ENCODE results near the gene WDR45. TPM values are rescaled to one million over a fixed set of nuclear protein-coding genes. Genes with fewer than 3 reads are reported as not detected.

WDR45 gene
- total and polyA plus RNA-seq, 10 donors = 49.3 to 123 (median 68.1) TPM

- no peaks in the 10 kb centered on the region for H3K27me3 ChIP-seq (replicated peaks in 1 of 7)
- DNase-seq = peak; percentile 94
These were observed 21.3 kb upstream of the WDR45 start for GRCh38 chrX:49100704-49101628.

GRCh38 chrX:49096419-49096818 lies 16.7 kb upstream of the WDR45 start:
- H3K36me3 ChIP-seq = no peaks in the 10 kb centered on the region
- H3K27ac ChIP-seq = no peak overlapping the region
- 91 to 100% (median 96%) methylated on average over 4 of the region's 4 CpGs for WGBS, 5 donors
- TF ChIP-seq POLR2AphosphoS5 (IDR thresholded peaks at IDR 0.05) (no peak), POLR2A (IDR thresholded peaks at IDR 0.05) (no peak), CTCF (IDR thresholded peaks at IDR 0.05 in 8 of 11, conservative IDR thresholded peaks at IDR 0.05 in 3 of 11) (no peak)
- no peak for DNase-seq
- peaks cover 0 to 10% (median 5%) of the 10 kb centered on the region in 6 donors for H3K4me1 ChIP-seq
- H3K27me3 ChIP-seq (replicated peaks in 1 of 7) = no peaks in the 10 kb centered on the region
- no peak overlapping the region for H3K4me3 ChIP-seq
- intact Hi-C loops (cut with DNase I; ENCODE audit: low total_unique reads) = no loop called here
- H3K9me3 ChIP-seq = no peaks in the 10 kb centered on the region

More at GRCh38 chrX:49100704-49101628, 21.3 kb upstream of the WDR45 start:
- H3K4me3 ChIP-seq = peak overlapping the region; percentile 40 to 77 (median 51)
- H3K4me1 ChIP-seq = peaks cover 0 to 16% (median 10%) of the 10 kb centered on the region in 6 donors
- TF ChIP-seq CTCF (IDR thresholded peaks at IDR 0.05 in 8 of 11, conservative IDR thresholded peaks at IDR 0.05 in 3 of 11) = no peak
- peak; percentile 92 to 94 (median 93) for TF ChIP-seq POLR2AphosphoS5 (IDR thresholded peaks at IDR 0.05)
- TF ChIP-seq POLR2A (IDR thresholded peaks at IDR 0.05) = peak in 2 of 3 donors; percentile 51 to 55
- 0 to 49% (median 1%) methylated on average over 2 to 74 of the region's 74 CpGs for WGBS, 5 donors
- peak overlapping the region; percentile 55 to 89 (median 78) for H3K27ac ChIP-seq
- no peaks in the 10 kb centered on the region for H3K36me3 ChIP-seq
- intact Hi-C loops (cut with DNase I; ENCODE audit: low total_unique reads) = no loop called here
- H3K9me3 ChIP-seq = no peaks in the 10 kb centered on the region

- TF ChIP-seq CTCF (IDR thresholded peaks at IDR 0.05 in 8 of 11, conservative IDR thresholded peaks at IDR 0.05 in 3 of 11) = no peak
- TF ChIP-seq POLR2A (IDR thresholded peaks at IDR 0.05) = no peak
- no peak for TF ChIP-seq POLR2AphosphoS5 (IDR thresholded peaks at IDR 0.05)
- WGBS, 5 donors = 86 to 92% (median 86%) methylated on average over 3 to 4 of the region's 4 CpGs
- intact Hi-C loops (cut with DNase I; ENCODE audit: low total_unique reads) = no loop called here
- Histone ChIP-seq H3K4me3 (no peak overlapping the region), H3K27me3 (replicated peaks in 1 of 7) (no peaks in the 10 kb centered on the region), H3K27ac (no peak overlapping the region), H3K36me3 (no peaks in the 10 kb centered on the region), H3K9me3 (no peaks in the 10 kb centered on the region), H3K4me1 (no peaks in the 10 kb centered on the region)
- DNase-seq = no peak
These were observed 9.9 kb upstream of the WDR45 start for GRCh38 chrX:49089553-49089952.

GRCh38 chrX:49082271-49082871 lies 2.7 kb upstream of the WDR45 start:
- intact Hi-C loops (cut with DNase I; ENCODE audit: low total_unique reads) = no loop called here
- 72 to 92% (median 82%) methylated on average over 2 to 4 of the region's 4 CpGs for whole genome bisulfite sequencing, 5 donors

More at GRCh38 chrX:49082271-49082871, 2.7 kb upstream of the WDR45 start:
- Histone ChIP-seq H3K4me3 (no peak overlapping the region), H3K9me3 (no peaks in the 10 kb centered on the region), H3K36me3 (peaks cover 0 to 8% (median 0%) of the 10 kb centered on the region in 6 donors), H3K27ac (no peak overlapping the region), H3K27me3 (replicated peaks in 1 of 7) (no peaks in the 10 kb centered on the region), H3K4me1 (peaks cover 0 to 12% (median 0%) of the 10 kb centered on the region in 6 donors)
- TF ChIP-seq POLR2A (IDR thresholded peaks at IDR 0.05) (no peak), CTCF (IDR thresholded peaks at IDR 0.05 in 8 of 11, conservative IDR thresholded peaks at IDR 0.05 in 3 of 11) (no peak), POLR2AphosphoS5 (IDR thresholded peaks at IDR 0.05) (no peak)
- no peak for DNase-seq
